ENCODE data around the gene RNF114.

GRCh38 chr20:49978685-49979029 is 42.5 kb downstream of the RNF114 start:
- TF ChIP-seq, protein P1, sequence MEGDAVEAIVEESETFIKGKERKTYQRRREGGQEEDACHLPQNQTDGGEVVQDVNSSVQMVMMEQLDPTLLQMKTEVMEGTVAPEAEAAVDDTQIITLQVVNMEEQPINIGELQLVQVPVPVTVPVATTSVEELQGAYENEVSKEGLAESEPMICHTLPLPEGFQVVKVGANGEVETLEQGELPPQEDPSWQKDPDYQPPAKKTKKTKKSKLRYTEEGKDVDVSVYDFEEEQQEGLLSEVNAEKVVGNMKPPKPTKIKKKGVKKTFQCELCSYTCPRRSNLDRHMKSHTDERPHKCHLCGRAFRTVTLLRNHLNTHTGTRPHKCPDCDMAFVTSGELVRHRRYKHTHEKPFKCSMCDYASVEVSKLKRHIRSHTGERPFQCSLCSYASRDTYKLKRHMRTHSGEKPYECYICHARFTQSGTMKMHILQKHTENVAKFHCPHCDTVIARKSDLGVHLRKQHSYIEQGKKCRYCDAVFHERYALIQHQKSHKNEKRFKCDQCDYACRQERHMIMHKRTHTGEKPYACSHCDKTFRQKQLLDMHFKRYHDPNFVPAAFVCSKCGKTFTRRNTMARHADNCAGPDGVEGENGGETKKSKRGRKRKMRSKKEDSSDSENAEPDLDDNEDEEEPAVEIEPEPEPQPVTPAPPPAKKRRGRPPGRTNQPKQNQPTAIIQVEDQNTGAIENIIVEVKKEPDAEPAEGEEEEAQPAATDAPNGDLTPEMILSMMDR (optimal IDR thresholded peaks at IDR 0.05 in 1 of 3, IDR thresholded peaks at IDR 0.05 in 1 of 3, conservative IDR thresholded peaks at IDR 0.05 in 1 of 3; ENCODE audit: extremely low read depth in 1 of 3, insufficient read depth in 2 of 3, low read length in 3 of 3) = no peak
- no peak for TF ChIP-seq EZH2 (IDR thresholded peaks at IDR 0.05; ENCODE audit: low read length)
